Measurements from ENCODE around the gene EFCAB11.

- TF ChIP-seq EZH2 (IDR thresholded peaks at IDR 0.05; ENCODE audit: low read length) (no peak), CTCF (optimal IDR thresholded peaks at IDR 0.05 in 1 of 3, IDR thresholded peaks at IDR 0.05 in 1 of 3, conservative IDR thresholded peaks at IDR 0.05 in 1 of 3; ENCODE audit: extremely low read depth in 1 of 3, insufficient read depth in 2 of 3, low read length in 3 of 3) (no peak)
These were observed 34.3 kb upstream of the EFCAB11 start for GRCh38 chr14:89988787-89989186.
